ENCODE data around the gene PLA2G12B. TPM values are rescaled to one million over a fixed set of nuclear protein-coding genes. Genes with fewer than 3 reads are reported as not detected.

Gene PLA2G12B
- total RNA-seq, 1 donor from 2014 or later = not detected

GRCh38 chr10:72956001-72956400, 1.4 kb upstream of the PLA2G12B start:
- no peaks in the 10 kb centered on the region for H3K36me3 ChIP-seq
- H3K9me3 ChIP-seq = no peaks in the 10 kb centered on the region
- TF ChIP-seq, protein P1, sequence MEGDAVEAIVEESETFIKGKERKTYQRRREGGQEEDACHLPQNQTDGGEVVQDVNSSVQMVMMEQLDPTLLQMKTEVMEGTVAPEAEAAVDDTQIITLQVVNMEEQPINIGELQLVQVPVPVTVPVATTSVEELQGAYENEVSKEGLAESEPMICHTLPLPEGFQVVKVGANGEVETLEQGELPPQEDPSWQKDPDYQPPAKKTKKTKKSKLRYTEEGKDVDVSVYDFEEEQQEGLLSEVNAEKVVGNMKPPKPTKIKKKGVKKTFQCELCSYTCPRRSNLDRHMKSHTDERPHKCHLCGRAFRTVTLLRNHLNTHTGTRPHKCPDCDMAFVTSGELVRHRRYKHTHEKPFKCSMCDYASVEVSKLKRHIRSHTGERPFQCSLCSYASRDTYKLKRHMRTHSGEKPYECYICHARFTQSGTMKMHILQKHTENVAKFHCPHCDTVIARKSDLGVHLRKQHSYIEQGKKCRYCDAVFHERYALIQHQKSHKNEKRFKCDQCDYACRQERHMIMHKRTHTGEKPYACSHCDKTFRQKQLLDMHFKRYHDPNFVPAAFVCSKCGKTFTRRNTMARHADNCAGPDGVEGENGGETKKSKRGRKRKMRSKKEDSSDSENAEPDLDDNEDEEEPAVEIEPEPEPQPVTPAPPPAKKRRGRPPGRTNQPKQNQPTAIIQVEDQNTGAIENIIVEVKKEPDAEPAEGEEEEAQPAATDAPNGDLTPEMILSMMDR (IDR thresholded peaks at IDR 0.05) = no peak
- no peak for DNase-seq (ENCODE audit: low spot score in 2 of 2)
- H3K4me3 ChIP-seq = no peak overlapping the region
- intact Hi-C loops (cut with DNase I) = no loop called here
- H3K4me1 ChIP-seq = no peaks in the 10 kb centered on the region
- H3K27me3 ChIP-seq = no peaks in the 10 kb centered on the region
- H3K27ac ChIP-seq = no peak overlapping the region

DNA sequence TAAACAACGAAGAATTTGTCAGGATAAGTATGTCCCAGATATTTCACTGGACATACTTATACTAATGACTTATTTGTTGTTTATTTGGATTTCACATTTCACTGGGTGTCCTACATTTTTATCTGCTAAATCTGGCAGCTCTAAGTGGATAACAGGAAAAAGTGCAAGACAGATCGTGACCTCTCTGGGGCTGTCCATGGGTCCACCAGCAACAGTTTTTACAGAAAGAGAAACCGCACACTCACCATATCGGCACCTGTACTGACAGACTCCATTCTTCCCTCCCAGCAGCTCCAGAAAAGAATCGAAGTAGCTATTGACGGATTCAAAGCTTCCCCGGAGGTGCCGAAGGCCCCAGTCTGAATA, 393 bp downstream of the PLA2G12B start:
- no peaks in the 10 kb centered on the region for H3K9me3 ChIP-seq
- TF ChIP-seq, protein P1 (IDR thresholded peaks at IDR 0.05) = no peak
- H3K27ac ChIP-seq = no peak overlapping the region
- H3K4me3 ChIP-seq = no peak overlapping the region
- H3K27me3 ChIP-seq = no peaks in the 10 kb centered on the region
- intact Hi-C loops (cut with DNase I) = no loop called here
- no peak for DNase-seq (ENCODE audit: low spot score in 2 of 2)
- no peaks in the 10 kb centered on the region for H3K4me1 ChIP-seq
- H3K36me3 ChIP-seq = no peaks in the 10 kb centered on the region

DNA sequence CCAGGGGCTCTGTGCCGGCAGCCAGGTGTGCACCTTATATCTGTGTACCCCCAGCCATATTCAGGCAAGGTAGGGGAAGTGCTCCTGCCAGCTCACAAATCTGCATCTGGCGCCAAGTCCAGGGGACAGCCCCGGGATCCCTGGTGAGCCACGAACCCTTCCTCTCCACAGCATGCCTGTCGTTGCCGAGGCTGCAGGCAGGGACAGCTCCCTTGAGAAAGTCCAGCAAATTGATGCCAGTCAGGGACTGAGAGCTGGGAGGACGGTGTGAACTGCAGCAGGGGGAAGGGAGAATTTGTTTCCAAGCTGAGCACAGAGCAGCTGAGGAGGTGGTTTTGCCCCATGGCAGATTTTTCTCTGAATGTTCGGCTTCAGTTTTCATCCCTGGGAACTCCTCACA, 919 bp downstream of the PLA2G12B start:
- no peaks in the 10 kb centered on the region for H3K36me3 ChIP-seq
- DNase-seq (ENCODE audit: low spot score in 2 of 2) = no peak
- H3K27ac ChIP-seq = no peak overlapping the region
- TF ChIP-seq, protein P1 (IDR thresholded peaks at IDR 0.05) = no peak
- intact Hi-C loops (cut with DNase I) = no loop called here
- H3K27me3 ChIP-seq = no peaks in the 10 kb centered on the region
- no peak overlapping the region for H3K4me3 ChIP-seq
- H3K4me1 ChIP-seq = no peaks in the 10 kb centered on the region
- no peaks in the 10 kb centered on the region for H3K9me3 ChIP-seq

GRCh38 chr10:72952642-72953158, 1.9 kb downstream of the PLA2G12B start:
- DNase-seq (ENCODE audit: low spot score in 2 of 2) = no peak
- Histone ChIP-seq H3K27ac (no peak overlapping the region), H3K27me3 (no peaks in the 10 kb centered on the region), H3K4me1 (no peaks in the 10 kb centered on the region), H3K4me3 (no peak overlapping the region), H3K9me3 (no peaks in the 10 kb centered on the region), H3K36me3 (no peaks in the 10 kb centered on the region)
- intact Hi-C loops (cut with DNase I) = no loop called here
- TF ChIP-seq, protein P1 (IDR thresholded peaks at IDR 0.05) = no peak

- Histone ChIP-seq H3K27me3 (no peaks in the 10 kb centered on the region), H3K9me3 (no peaks in the 10 kb centered on the region), H3K27ac (no peak overlapping the region), H3K36me3 (no peaks in the 10 kb centered on the region), H3K4me3 (no peak overlapping the region), H3K4me1 (no peaks in the 10 kb centered on the region)
- intact Hi-C loops (cut with DNase I) = no loop called here
- DNase-seq (ENCODE audit: low spot score in 2 of 2) = no peak
- TF ChIP-seq, protein P1 (IDR thresholded peaks at IDR 0.05) = no peak
Measured at GRCh38 chr10:72952189-72952588, 2.4 kb downstream of the PLA2G12B start.

- Histone ChIP-seq H3K9me3 (no peaks in the 10 kb centered on the region), H3K27ac (no peak overlapping the region), H3K4me1 (no peaks in the 10 kb centered on the region), H3K36me3 (no peaks in the 10 kb centered on the region), H3K4me3 (no peak overlapping the region), H3K27me3 (no peaks in the 10 kb centered on the region)
- DNase-seq (ENCODE audit: low spot score in 2 of 2) = no peak
- intact Hi-C loops (cut with DNase I) = no loop called here
- TF ChIP-seq, protein P1 (IDR thresholded peaks at IDR 0.05) = no peak
Measured at GRCh38 chr10:72951760-72952159, 2.8 kb downstream of the PLA2G12B start.

Data from ascending aorta (tissue), 2 donors.